Right lobe of liver (tissue), 4 donors: ENCODE results near the gene PRRT1.

Experiments used
- POLR2A ChIP-seq: fragments of 450-650 bp; IDR thresholded peaks from one replicate; pipeline ENCODE4 v1.6.1; 2017; ENCODE audit warnings: antibody characterized with exemption, mild to moderate bottlenecking
- TF ChIP-seq, protein P1 (sequence below), 4 donors: fragments of 200-600 bp in 3 of 4; fragments of 450-650 bp in 1 of 4; IDR thresholded peaks; one replicate each; pipeline versions ENCODE4 v1.5.1 to v1.8.0; 2016 to 2022; ENCODE audit warnings: antibody characterized with exemption in 4 of 4, mild to moderate bottlenecking in 2 of 4
- donor health status: DM: no; HTN: no; CAD: no.
- donor health status: DM: no; HTN: no; CAD: no.
- donor health status: DM: no; HTN: yes; CAD: no.

DNA sequence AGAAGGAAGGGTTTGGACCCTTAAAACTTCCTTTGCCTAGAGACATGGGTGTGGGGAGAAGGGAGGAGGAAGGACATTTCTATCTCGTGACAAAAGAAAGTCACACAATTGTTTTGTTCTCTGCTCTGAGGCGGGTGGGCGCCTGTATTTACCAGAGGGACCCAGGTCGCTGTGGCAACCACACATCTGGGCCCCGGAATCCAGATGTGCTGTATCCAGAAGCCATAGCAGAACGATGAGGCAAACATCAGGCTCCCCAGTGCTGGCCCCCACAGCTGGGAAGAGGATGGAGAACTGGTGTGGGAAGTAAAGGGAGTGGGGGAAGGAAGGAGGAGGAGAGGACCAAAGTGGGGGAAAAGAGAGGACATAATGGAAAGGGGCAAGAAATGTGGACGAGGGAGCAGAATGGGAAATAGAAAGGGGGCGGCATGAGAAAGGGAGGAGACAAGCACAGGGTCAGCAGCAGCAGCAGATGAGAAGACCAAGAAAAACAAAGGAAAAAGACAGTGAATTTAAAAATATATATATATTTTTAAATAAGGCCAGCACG, 39.2 kb downstream of the PRRT1 start:
- TF ChIP-seq, protein P1, sequence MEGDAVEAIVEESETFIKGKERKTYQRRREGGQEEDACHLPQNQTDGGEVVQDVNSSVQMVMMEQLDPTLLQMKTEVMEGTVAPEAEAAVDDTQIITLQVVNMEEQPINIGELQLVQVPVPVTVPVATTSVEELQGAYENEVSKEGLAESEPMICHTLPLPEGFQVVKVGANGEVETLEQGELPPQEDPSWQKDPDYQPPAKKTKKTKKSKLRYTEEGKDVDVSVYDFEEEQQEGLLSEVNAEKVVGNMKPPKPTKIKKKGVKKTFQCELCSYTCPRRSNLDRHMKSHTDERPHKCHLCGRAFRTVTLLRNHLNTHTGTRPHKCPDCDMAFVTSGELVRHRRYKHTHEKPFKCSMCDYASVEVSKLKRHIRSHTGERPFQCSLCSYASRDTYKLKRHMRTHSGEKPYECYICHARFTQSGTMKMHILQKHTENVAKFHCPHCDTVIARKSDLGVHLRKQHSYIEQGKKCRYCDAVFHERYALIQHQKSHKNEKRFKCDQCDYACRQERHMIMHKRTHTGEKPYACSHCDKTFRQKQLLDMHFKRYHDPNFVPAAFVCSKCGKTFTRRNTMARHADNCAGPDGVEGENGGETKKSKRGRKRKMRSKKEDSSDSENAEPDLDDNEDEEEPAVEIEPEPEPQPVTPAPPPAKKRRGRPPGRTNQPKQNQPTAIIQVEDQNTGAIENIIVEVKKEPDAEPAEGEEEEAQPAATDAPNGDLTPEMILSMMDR (IDR thresholded peaks at IDR 0.05) = no peak
- no peak for TF ChIP-seq POLR2A
